ENCODE data around the gene IVNS1ABP.
"Not testable (repeated sequence)": the region's sequence is repeated elsewhere in the genome, so short reads cannot be mapped to it uniquely, and the experiment has no call there.

IVNS1ABP gene

GRCh38 chr1:185257116-185257949 lies 59.7 kb downstream of the IVNS1ABP start:
- not testable (repeated sequence) for DNase-seq (ENCODE audit: low read depth)

- not testable (repeated sequence) for DNase-seq (ENCODE audit: low read depth)
Measured at GRCh38 chr1:185255595-185255994, 61.4 kb downstream of the IVNS1ABP start.

GRCh38 chr1:185252404-185252803 lies 64.6 kb downstream of the IVNS1ABP start:
- not testable (repeated sequence) for DNase-seq (ENCODE audit: low read depth)

- DNase-seq (ENCODE audit: low read depth), result not testable (repeated sequence)
Measured at GRCh38 chr1:185251928-185252327, 65.1 kb downstream of the IVNS1ABP start.

GRCh38 chr1:185250063-185250462 lies 67.0 kb downstream of the IVNS1ABP start:
- no peak for DNase-seq (ENCODE audit: low read depth)

- DNase-seq (ENCODE audit: low read depth), result no peak
Measured at GRCh38 chr1:185249563-185249962, 67.5 kb downstream of the IVNS1ABP start.
